HEK293T (cell line): ENCODE measurements around the gene RPL13.

Experiments used
- CTCF ChIA-PET: fragments of 350-600 bp; formaldehyde crosslinking; extraction: SDS; loops from one replicate; lab custom pipeline; 2021; ENCODE audit warnings: antibody characterized with exemption, inconsistent platforms; lab: Yijun Ruan, JAX
- POLR2A ChIA-PET: fragments of 350-600 bp; formaldehyde crosslinking; extraction: SDS; loops from one replicate; lab custom pipeline; 2020; ENCODE audit warnings: antibody characterized with exemption, inconsistent platforms; lab: Yijun Ruan, JAX
- DNase-seq: peaks from one replicate; pipeline ENCODE4 v3.0.0; 2012; ENCODE audit warnings: mixed read lengths; ENCODE audit errors: extremely low spot score
- ARNT ChIP-seq: fragments of 450-650 bp; IDR thresholded peaks from 2 replicates; pipeline ENCODE4 v1.6.1; 2017; ENCODE audit warnings: mild to moderate bottlenecking
- BHLHE40 ChIP-seq: fragments of 450-650 bp; IDR thresholded peaks from 2 replicates; pipeline ENCODE4 v1.6.1; 2016; ENCODE audit warnings: mild to moderate bottlenecking, moderate library complexity, borderline replicate concordance
- CTBP1 ChIP-seq: fragments of 450-650 bp; IDR thresholded peaks from 2 replicates; pipeline ENCODE4 v1.6.1; 2016; ENCODE audit warnings: borderline replicate concordance
- ELF4 ChIP-seq: fragments of 450-650 bp; IDR thresholded peaks from 2 replicates; pipeline ENCODE4 v1.6.1; 2017; ENCODE audit warnings: antibody characterized with exemption
- FOXA1 ChIP-seq: fragments of 450-650 bp; IDR thresholded peaks from 2 replicates; pipeline ENCODE4 v1.6.1; 2016; ENCODE audit warnings: mild to moderate bottlenecking
- FOXK2 ChIP-seq: fragments of 450-650 bp; IDR thresholded peaks from 2 replicates; pipeline ENCODE4 v1.6.1; 2016; ENCODE audit warnings: mild to moderate bottlenecking
- FOXM1 ChIP-seq: fragments of 450-650 bp; IDR thresholded peaks from 2 replicates; pipeline ENCODE4 v1.6.1; 2017; ENCODE audit warnings: mild to moderate bottlenecking, borderline replicate concordance
- HDGF ChIP-seq: fragments of 450-650 bp; IDR thresholded peaks from 2 replicates; pipeline ENCODE4 v1.6.1; 2017; ENCODE audit warnings: antibody characterized with exemption, borderline replicate concordance
- L3MBTL2 ChIP-seq: fragments of 450-650 bp; conservative IDR thresholded peaks from 2 replicates; pipeline ENCODE4 v1.6.1; 2016; ENCODE audit warnings: mild to moderate bottlenecking
- LEF1 ChIP-seq: fragments of 450-650 bp; IDR thresholded peaks from 2 replicates; pipeline ENCODE4 v1.6.1; 2017; ENCODE audit warnings: mild to moderate bottlenecking, borderline replicate concordance
- NFRKB ChIP-seq: fragments of 450-650 bp; IDR thresholded peaks from 2 replicates; pipeline ENCODE4 v1.6.1; 2016; ENCODE audit warnings: mild to moderate bottlenecking, moderate library complexity
- SP1 ChIP-seq: fragments of 450-650 bp; IDR thresholded peaks from 2 replicates; pipeline ENCODE4 v1.6.1; 2017
- SUZ12 ChIP-seq: fragments of 450-650 bp; IDR thresholded peaks from 2 replicates; pipeline ENCODE4 v1.6.1; 2016; ENCODE audit warnings: mild to moderate bottlenecking
- TARDBP ChIP-seq: fragments of 450-650 bp; IDR thresholded peaks from 2 replicates; pipeline ENCODE4 v1.6.1; 2016
- ZNF384 ChIP-seq: fragments of 450-650 bp; IDR thresholded peaks from 2 replicates; pipeline ENCODE4 v1.6.1; 2016
- TF ChIP-seq, protein P1 (sequence below): fragments of 450-650 bp; IDR thresholded peaks from 2 replicates; pipeline ENCODE4 v1.6.1; 2016

RPL13 gene

GRCh38 chr16:89588413-89589109 is 28.1 kb downstream of the RPL13 start:
- CTCF ChIA-PET, result no interaction called here
- TF ChIP-seq FOXK2, result no peak
- TF ChIP-seq BHLHE40, result no peak
- TF ChIP-seq ARNT, result no peak
- no peak for TF ChIP-seq FOXA1
- TF ChIP-seq SP1, result no peak
- no peak for TF ChIP-seq TARDBP
- POLR2A ChIA-PET, result no interaction called here
- DNase-seq, result no peak

- TF ChIP-seq L3MBTL2 (no peak), SP1 (no peak), HDGF (no peak), LEF1 (no peak), FOXK2 (no peak), ARNT (no peak), CTBP1 (no peak), SUZ12 (no peak), ZNF384 (no peak), NFRKB (no peak), ELF4 (no peak)
- TF ChIP-seq, protein P1, sequence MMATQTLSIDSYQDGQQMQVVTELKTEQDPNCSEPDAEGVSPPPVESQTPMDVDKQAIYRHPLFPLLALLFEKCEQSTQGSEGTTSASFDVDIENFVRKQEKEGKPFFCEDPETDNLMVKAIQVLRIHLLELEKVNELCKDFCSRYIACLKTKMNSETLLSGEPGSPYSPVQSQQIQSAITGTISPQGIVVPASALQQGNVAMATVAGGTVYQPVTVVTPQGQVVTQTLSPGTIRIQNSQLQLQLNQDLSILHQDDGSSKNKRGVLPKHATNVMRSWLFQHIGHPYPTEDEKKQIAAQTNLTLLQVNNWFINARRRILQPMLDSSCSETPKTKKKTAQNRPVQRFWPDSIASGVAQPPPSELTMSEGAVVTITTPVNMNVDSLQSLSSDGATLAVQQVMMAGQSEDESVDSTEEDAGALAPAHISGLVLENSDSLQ, result no peak
- CTCF ChIA-PET, result no interaction called here
- POLR2A ChIA-PET, result no interaction called here
- no peak for DNase-seq
These were observed 28.9 kb downstream of the RPL13 start for GRCh38 chr16:89589241-89589926.

GRCh38 chr16:89593841-89594240 is 33.4 kb downstream of the RPL13 start:
- DNase-seq, result no peak
- ChIA-PET CTCF (interaction anchor here (0.8 kb wide), 1 partner anchor 9 kb away, joined by 3 read pairs; no protein-coding TSS in a partner anchor), POLR2A (no interaction called here)
- TF ChIP-seq LEF1 (no peak), SUZ12 (no peak), SP1 (no peak), ARNT (no peak), TARDBP (no peak), FOXA1 (no peak), ELF4 (no peak), FOXM1 (no peak), ZNF384 (no peak), FOXK2 (no peak), CTBP1 (no peak), HDGF (no peak)
- TF ChIP-seq, protein P1, result no peak

DNA sequence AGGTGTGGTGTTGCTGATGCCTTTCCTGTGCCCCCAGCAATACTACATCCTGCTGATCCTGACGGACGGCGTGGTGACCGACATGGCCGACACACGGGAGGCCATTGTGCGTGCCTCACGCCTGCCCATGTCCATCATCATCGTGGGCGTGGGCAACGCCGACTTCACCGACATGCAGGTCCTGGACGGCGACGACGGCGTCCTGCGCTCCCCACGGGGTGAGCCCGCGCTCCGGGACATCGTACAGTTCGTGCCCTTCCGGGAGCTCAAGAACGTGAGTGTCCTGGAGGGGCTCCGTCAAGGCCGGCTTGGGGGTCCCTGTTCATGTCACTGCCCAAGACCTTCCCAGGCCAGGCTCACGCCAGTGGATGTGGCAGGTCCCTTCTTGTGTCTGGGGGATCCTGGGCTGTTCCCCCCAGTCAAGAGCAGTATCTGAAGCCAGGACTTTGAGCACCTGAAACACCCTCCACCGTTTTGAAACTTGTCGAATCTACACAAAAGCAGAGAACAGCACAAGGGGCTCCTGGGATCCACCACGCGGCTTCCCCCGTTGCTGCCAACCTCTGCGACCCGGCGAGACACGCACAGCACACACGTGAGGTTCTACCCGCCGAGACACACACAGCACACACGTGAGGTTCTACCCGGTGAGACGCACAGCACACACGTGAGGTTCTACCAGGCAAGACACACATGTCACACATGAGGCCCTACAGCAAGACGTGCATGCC is 35.0 kb downstream of the RPL13 start:
- TF ChIP-seq, protein P1, result no peak
- TF ChIP-seq FOXA1, result no peak
- no peak for TF ChIP-seq L3MBTL2
- no peak for TF ChIP-seq SUZ12
- no peak for TF ChIP-seq HDGF
- TF ChIP-seq LEF1, result no peak
- no peak for TF ChIP-seq SP1
- no peak for TF ChIP-seq ZNF384
- TF ChIP-seq NFRKB, result no peak
- no peak for TF ChIP-seq FOXM1
- DNase-seq, result no peak
- CTCF ChIA-PET, result no interaction called here
- POLR2A ChIA-PET, result no interaction called here

DNA sequence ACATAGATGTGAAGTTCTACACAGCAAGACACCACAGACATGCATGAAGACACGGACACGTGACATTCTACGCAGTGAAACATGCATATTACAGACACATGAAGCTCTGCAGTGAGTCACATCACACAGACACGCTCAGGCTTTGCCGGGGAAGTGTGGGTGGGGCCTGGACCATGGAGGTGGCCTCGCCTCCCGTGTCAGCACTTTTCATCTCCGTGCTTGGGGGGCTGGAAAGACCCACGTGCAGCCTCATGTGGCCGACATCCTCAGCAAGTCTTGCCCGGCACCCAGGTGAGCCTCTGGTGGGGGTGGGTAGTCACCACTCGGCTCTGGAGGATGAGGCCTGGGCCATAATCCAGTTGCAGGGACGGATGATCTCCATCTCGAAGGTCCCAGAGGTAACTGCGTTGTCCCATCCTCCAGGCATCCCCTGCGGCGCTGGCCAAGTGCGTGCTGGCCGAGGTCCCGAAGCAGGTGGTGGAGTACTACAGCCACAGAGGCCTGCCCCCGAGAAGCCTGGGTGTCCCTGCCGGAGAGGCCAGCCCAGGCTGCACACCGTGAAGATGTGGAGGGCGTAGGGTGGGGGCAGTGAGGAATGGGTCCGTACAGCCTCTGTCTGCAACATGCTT is 35.7 kb downstream of the RPL13 start:
- ChIA-PET POLR2A (no interaction called here), CTCF (no interaction called here)
- no peak for DNase-seq
- no peak for TF ChIP-seq ELF4
- TF ChIP-seq LEF1, result no peak
- no peak for TF ChIP-seq FOXK2
- no peak for TF ChIP-seq ARNT
- TF ChIP-seq BHLHE40, result no peak
- TF ChIP-seq L3MBTL2, result no peak
- no peak for TF ChIP-seq FOXA1
- no peak for TF ChIP-seq NFRKB
- no peak for TF ChIP-seq ZNF384
- TF ChIP-seq CTBP1, result no peak
- no peak for TF ChIP-seq SP1
- no peak for TF ChIP-seq SUZ12
- no peak for TF ChIP-seq TARDBP
- TF ChIP-seq, protein P1, result no peak
- TF ChIP-seq FOXM1, result no peak
- TF ChIP-seq HDGF, result no peak
